HG03066 (cell line): ENCODE data around the gene NDUFA1.
"Not testable (repeated sequence)": the region's sequence is repeated elsewhere in the genome, so short reads cannot be mapped to it uniquely, and the experiment has no call there.

Source experiments
- ATAC-seq: cut with Tn5 transposase; IDR thresholded peaks from one replicate; pipeline ENCODE4 v1.9.1; 2021; ENCODE audit warnings: low read depth; ENCODE audit not compliant: unreplicated experiment

NDUFA1 gene

DNA sequence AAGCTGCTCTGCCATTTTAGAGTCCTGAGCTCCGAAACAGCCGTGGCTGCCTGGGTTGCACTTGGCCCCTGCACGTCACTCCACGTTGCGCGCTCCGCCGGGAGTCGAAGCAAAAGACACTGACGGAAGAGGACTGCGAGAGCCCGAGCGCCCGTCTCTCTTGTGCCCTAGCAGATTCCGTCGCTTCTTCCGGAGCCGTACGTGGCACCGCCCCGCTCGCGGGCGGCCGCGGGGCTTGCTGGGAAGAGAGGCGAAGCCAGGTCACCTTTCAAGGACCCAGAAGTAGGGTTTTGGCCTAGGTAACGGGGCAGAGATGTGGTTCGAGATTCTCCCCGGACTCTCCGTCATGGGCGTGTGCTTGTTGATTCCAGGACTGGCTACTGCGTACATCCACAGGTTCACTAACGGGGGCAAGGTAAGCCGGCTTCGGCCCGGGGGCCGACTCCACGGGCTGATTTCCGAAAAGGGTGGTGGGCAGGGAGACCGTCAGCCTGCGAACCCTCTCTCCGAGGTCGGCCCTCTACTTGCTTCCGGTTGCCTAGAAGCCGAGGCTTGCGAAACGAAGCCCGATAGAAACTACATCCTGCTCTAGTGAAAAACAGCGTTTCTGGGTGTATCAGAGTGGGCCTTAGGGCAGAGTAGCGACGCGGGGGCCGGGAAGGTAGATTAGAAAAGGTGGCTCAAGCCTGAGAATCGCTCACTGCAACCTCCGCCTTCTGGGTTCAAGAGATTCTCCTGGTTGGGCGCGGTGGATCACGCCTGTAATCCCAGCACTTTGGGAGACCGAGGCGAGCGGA lies at the start of gene NDUFA1, which contains the start of gene RNF113A:
NDUFA1 (plus strand) TSS at position 234 of the 797 bp plus-strand sequence; CDS start at position 314, 80 bp downstream.
RNF113A (minus strand) TSS at position 135 of the 797 bp plus-strand sequence; CDS start at position 15, 120 bp downstream.
- ATAC-seq: peak; percentile 84

- not testable (repeated sequence) for ATAC-seq
Measured at GRCh38 chrX:119824221-119824620, 47.4 kb upstream of the NDUFA1 start.

DNA sequence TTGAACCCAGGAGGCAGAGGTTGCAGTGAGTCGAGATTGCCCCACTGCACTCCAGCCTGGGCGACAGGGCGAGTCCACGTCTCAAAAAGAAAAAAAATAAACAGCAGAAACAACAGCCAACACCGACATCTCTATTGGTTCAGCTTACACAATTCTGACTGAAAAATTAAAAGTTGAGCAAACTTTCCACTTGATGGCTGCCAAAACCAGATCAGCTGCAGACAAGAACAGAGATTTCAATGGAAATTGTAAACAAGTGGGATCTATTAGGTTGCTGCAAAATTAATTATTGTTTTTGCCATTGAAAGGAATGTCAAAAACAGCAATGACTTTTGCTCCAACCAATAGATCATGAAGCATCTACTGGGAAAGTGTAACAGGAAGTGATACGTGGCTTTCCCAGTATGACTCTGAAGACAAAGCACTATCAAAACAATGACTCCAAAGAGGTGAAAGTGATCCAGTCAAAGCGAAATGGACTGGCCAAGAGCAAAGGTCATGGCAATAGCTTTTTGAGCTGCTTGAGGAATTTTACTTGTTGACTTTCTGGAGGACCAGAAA lies 45.2 kb upstream of the NDUFA1 start:
- no peak for ATAC-seq

- ATAC-seq: no peak
Measured at GRCh38 chrX:119828446-119828845, 43.2 kb upstream of the NDUFA1 start.

DNA sequence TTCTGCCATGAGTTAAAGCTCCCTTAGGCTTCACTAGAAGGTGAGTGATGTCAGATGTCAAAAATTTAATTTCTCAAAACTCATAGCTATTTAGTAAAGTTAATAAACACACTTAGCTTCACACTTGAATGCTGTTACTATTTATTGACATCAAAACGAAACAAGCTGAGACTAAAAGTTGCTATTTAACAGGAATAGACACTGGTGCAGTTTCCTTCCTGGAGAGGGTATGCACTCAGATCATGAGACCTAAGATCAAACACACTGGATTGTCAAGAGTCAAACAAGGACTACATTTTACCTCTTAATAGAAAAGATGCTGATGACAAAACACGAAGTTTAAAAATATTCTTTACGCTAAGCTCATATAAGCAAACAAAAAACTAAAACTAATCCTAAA lies 37.7 kb upstream of the NDUFA1 start:
- no peak for ATAC-seq

DNA sequence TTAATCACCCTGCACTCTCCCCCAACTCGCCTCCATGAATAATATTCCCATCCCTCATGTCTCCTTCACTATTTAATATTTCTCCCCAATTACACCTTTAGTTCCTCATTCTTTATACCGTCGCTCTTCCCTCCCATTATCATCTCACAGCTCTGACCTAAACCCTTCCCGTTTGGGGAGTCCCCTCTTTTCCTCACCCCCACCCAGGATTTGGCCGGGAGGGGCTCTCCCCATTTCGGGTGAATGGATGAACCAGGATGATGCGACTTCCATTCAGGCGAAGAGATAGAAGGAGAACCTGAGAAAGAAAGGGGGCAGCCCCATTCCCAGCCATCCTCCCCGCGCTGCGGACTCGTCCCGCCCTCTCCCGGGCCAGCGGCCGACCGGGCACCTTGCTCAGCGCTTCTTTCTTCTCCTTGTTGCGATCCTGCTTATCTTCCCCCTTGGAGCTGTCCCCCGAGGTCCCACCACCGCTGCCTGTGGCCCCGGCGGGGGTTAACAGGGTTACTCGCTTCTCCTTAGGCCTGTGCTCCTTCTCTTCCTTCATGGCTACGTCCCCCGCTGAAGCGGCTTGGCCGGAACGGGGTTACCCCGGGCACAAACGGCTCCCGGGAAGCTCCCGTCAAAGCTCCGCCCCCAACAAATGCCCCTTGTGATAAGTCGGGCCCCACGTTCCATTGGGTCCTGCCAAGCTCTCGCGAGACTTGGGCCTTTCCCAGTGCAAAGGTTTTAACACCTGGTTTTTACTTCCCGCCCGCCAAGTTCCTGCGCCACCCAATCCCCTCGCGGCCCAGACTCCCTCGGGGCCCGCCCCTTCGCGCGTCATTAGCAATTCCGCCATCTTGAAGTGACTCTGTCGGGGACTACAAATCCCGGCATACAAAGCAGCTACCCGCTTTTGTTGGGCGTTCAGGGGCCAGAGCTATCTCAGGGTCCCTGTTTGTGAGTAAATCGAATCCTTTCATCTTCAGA lies 19.0 kb upstream of the NDUFA1 start, which contains the start of gene UPF3B:
UPF3B (minus strand) TSS at position 582 of the 972 bp plus-strand sequence; CDS start at position 547, 35 bp downstream.
- peak; percentile 98 for ATAC-seq

DNA sequence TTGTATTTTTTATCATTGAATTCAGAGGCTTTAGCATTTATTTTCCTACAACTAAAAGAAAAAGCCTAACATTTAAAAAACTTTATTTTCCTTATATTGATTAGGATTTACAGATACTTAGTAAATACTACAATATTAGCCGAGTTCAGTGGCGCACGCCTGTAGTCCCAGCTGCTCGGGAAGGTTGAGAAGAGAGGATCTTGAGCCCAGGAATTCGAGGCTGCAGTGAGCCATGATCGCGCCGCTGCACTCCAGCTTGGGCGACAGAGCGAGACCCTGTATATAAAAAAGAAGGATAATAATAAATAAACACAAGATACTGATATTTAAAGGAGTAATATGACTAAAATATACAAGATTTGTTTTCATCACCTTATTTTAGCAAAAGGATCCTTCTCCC lies 18.2 kb upstream of the NDUFA1 start:
- no peak for ATAC-seq

DNA sequence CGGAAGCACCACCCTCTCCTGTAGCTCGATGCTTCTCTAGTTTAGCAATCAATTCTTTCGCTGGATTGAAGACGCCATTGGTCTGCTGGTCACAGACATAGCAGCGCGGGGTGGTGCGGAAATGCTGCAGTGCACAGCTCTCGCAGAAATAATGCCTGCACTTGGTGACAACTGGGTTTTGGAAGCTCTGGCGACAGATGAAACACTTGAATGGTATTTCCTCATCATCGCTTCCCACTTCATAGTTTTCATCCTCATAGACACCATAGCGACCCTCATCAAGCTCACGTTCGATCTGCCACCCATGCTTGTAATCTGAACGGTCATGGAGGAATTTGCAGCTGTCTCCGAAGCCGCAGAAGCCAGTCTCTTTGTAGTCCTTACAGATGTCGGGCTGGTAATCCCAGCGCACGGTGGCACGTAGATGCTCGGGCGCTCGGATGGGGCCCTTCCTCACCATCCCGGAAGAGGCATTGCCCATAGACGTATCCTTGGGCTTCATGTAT lies 953 bp upstream of the NDUFA1 start:
- peak; percentile 23 for ATAC-seq

GRCh38 chrX:119871245-119871598 lies 410 bp upstream of the NDUFA1 start:
- ATAC-seq: peak; percentile 42

GRCh38 chrX:119878740-119879139 lies 7.1 kb downstream of the NDUFA1 start:
- ATAC-seq: no peak

DNA sequence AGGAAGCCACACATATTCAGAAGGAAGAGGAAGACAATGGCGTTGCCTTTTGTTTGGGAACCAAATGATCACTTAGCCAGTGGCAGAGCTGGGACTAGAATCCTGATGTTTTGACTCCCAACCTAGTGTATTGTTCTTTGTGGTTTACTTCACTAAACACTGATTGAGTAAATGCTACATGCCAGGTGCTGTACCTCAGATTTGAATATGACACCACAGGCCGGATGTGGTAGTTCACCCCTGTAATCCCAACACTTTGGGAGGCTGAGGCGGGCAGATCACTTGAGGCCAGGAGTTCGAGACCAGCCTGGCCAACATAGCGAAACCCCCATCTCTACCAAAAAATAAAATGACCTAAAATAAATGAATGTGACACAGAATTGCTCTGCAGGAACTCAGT lies 8.4 kb downstream of the NDUFA1 start:
- ATAC-seq: no peak

- ATAC-seq: peak; percentile 70
Measured at GRCh38 chrX:119880552-119881437, 9.2 kb downstream of the NDUFA1 start.

DNA sequence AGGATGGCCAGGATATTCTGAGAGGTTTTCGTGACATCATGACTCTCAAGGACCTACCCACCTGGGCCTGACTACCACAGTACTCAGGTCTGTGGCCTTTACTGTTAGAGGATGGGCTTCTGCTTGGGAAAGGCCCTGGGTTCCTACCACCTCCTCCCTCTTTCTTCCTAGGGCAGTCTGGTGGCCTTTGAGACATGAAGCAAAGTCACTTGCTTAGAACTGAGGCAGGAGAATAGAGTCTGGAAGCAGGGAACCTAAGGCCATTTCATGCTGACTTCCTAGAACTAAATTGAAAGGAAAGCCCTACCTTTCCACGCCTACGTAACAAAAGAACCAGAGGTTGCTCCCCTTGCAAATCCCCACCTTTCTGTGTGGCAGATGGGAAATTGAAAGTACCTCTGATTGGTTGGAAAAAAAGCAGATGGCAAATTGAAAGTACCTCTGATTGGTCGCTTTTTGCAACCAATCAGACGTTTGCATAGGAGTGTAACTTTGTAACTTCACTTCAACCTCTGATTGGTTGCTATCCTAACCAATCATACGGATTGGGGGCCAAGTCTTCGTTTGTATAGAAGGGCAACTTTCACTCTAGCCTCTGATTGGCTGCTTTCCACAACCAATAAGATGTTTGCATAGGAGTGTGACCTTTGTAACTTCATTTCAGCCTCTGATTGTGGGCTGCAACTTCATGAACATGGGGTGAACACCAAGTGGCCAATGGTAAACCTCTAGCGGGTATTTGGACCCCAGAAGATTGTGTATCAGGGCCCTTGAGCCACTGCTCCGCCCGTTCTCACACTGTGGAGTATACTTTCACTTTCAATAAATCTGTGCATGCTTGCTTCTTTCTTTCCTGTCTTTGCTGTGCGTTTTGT lies 14.2 kb downstream of the NDUFA1 start:
- no peak for ATAC-seq

GRCh38 chrX:119887721-119888425 lies 16.2 kb downstream of the NDUFA1 start:
- no peak for ATAC-seq

DNA sequence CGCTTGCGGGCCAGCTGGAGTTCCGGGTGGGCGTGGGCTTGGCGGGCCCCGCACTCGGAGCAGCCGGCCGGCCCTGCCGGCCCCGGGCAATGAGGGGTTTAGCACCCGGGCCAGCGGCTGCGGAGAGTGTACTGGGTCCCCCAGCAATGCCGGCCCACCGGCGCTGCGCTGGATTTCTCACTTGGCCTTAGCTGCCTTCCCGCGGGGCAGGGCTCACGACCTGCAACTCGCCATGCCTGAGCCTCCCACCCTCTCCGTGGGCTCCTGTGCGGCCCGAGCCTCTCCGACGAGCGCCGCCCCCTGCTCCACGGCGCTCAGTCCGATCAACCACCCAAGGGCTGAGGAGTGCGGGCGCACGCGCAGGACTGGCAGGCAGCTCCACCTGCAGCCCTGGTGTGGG lies 19.0 kb downstream of the NDUFA1 start:
- ATAC-seq: not testable (repeated sequence)

GRCh38 chrX:119891961-119892692 lies 20.5 kb downstream of the NDUFA1 start:
- ATAC-seq: not testable (repeated sequence)

DNA sequence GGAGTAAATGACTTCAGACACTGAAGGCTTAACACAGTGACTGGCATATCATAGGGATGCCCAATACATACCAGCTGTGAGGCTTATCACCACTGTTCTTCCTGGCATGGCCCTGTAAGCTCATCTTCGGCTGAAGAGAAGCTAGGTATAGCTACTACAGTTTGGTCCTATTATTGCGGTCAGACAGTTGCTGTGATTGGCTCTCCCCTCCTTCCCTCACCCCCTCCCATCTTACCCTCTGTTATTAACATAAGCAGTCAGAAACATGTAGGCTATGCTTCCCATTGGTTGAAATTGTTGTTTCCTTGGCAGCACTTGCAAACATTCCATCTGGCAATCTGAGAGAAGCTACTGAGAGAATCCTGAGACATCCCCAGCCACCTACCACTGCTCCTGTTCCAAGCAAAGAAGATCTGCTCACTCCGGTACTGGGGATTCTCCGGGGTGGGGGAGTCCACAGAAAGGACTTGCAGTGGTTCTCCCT lies 24.3 kb downstream of the NDUFA1 start, which contains the start of gene AKAP14:
AKAP14 (plus strand) TSS at position 51 of the 484 bp plus-strand sequence. CDS start 7,331 bp downstream, outside the sequence.
- ATAC-seq: no peak
